Measurements from ENCODE around the gene PRPF6. TPM values are rescaled to one million over a fixed set of nuclear protein-coding genes. Genes with fewer than 3 reads are reported as not detected.

Gene PRPF6
- total RNA-seq, 4 donors from 2014 or later: 70.7 to 93.0 (median 83.9) TPM

DNA sequence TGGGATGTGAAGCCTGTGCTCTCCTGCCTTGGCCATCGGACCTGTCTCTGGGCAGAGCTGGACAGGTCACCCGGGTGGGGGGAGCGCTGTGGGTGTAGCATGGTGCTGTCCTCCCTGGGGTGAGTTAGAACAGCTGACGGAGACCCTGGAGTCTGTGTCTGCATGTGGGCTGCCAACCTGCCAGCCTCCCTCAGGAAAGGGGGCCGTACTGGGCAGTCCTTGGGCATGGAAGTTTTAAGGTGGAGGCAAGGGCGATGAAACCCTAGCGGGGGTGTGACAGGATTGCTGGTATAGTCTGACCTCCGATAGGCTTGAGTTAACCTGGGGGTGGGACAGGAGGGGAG lies 66.1 kb downstream of the PRPF6 start:
- no peaks in the 10 kb centered on the region for H3K9me3 ChIP-seq
- no peaks in the 10 kb centered on the region for H3K36me3 ChIP-seq
- H3K27me3 ChIP-seq: peaks cover 71% of the 10 kb centered on the region
- 79% methylated on average over 8 of the region's 8 CpGs for WGBS
- H3K4me1 ChIP-seq: peaks cover 38% of the 10 kb centered on the region
- no peak for DNase-seq (ENCODE audit: low spot score in 2 of 2)
- H3K4me3 ChIP-seq: peak overlapping the region; percentile 43
- no peak overlapping the region for H3K27ac ChIP-seq
- no peak for TF ChIP-seq POLR2A (IDR thresholded peaks at IDR 0.05)
- no peak for TF ChIP-seq EP300 (IDR thresholded peaks at IDR 0.05)
- TF ChIP-seq POLR2AphosphoS5 (IDR thresholded peaks at IDR 0.05): no peak
- TF ChIP-seq, protein P1, sequence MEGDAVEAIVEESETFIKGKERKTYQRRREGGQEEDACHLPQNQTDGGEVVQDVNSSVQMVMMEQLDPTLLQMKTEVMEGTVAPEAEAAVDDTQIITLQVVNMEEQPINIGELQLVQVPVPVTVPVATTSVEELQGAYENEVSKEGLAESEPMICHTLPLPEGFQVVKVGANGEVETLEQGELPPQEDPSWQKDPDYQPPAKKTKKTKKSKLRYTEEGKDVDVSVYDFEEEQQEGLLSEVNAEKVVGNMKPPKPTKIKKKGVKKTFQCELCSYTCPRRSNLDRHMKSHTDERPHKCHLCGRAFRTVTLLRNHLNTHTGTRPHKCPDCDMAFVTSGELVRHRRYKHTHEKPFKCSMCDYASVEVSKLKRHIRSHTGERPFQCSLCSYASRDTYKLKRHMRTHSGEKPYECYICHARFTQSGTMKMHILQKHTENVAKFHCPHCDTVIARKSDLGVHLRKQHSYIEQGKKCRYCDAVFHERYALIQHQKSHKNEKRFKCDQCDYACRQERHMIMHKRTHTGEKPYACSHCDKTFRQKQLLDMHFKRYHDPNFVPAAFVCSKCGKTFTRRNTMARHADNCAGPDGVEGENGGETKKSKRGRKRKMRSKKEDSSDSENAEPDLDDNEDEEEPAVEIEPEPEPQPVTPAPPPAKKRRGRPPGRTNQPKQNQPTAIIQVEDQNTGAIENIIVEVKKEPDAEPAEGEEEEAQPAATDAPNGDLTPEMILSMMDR (IDR thresholded peaks at IDR 0.05): no peak

GRCh38 chr20:64047968-64048401 lies 67.1 kb downstream of the PRPF6 start:
- no peak for TF ChIP-seq EP300 (IDR thresholded peaks at IDR 0.05)
- TF ChIP-seq POLR2AphosphoS5 (IDR thresholded peaks at IDR 0.05): no peak
- TF ChIP-seq, protein P1 (IDR thresholded peaks at IDR 0.05): no peak
- TF ChIP-seq POLR2A (IDR thresholded peaks at IDR 0.05): no peak
- Histone ChIP-seq H3K4me3 (peak overlapping the region; percentile 43), H3K36me3 (no peaks in the 10 kb centered on the region), H3K27me3 (peaks cover 71% of the 10 kb centered on the region), H3K9me3 (no peaks in the 10 kb centered on the region), H3K27ac (no peak overlapping the region), H3K4me1 (peaks cover 36% of the 10 kb centered on the region)
- no peak for DNase-seq (ENCODE audit: low spot score in 2 of 2)
- WGBS: 63% methylated on average over 2 of the region's 49 CpGs

- no CpG with 5 or more reads among the region's 101 CpGs for WGBS
- Histone ChIP-seq H3K4me3 (peak overlapping the region; percentile 43), H3K27ac (no peak overlapping the region), H3K9me3 (no peaks in the 10 kb centered on the region), H3K36me3 (no peaks in the 10 kb centered on the region), H3K4me1 (peaks cover 41% of the 10 kb centered on the region), H3K27me3 (peaks cover 71% of the 10 kb centered on the region)
- TF ChIP-seq POLR2A (IDR thresholded peaks at IDR 0.05) (no peak), POLR2AphosphoS5 (IDR thresholded peaks at IDR 0.05) (no peak), EP300 (IDR thresholded peaks at IDR 0.05) (no peak)
- TF ChIP-seq, protein P1 (IDR thresholded peaks at IDR 0.05): no peak
- DNase-seq (ENCODE audit: low spot score in 2 of 2): no peak
Observed at GRCh38 chr20:64048402-64049044, 67.6 kb downstream of the PRPF6 start.

- peak within 1 kb of the TSS; percentile 47 for H3K27ac ChIP-seq
- peak within 1 kb of the TSS; percentile 43 for H3K4me3 ChIP-seq
- no peaks in the 10 kb centered on the region for H3K36me3 ChIP-seq
- DNase-seq (ENCODE audit: low spot score in 2 of 2): no peak
- peaks cover 47% of the 10 kb centered on the region for H3K4me1 ChIP-seq
- peaks cover 71% of the 10 kb centered on the region for H3K27me3 ChIP-seq
- 0% methylated on average over 7 of the region's 111 CpGs for WGBS
- no peaks in the 10 kb centered on the region for H3K9me3 ChIP-seq
- TF ChIP-seq, protein P1 (IDR thresholded peaks at IDR 0.05): no peak
- TF ChIP-seq POLR2A (IDR thresholded peaks at IDR 0.05) (no peak), EP300 (IDR thresholded peaks at IDR 0.05) (no peak), POLR2AphosphoS5 (IDR thresholded peaks at IDR 0.05) (no peak)
Observed at GRCh38 chr20:64049060-64049877, 68.3 kb downstream of the PRPF6 start, which contains the start of gene SOX18. Gene SOX18 (minus strand): TSS chr20:64049639. CDS start chr20:64049516, 123 bp downstream.

GRCh38 chr20:64049878-64050260 lies 68.9 kb downstream of the PRPF6 start:
- Histone ChIP-seq H3K27me3 (peaks cover 71% of the 10 kb centered on the region), H3K4me1 (peaks cover 44% of the 10 kb centered on the region), H3K4me3 (peak overlapping the region; percentile 43), H3K27ac (peak overlapping the region; percentile 47), H3K9me3 (no peaks in the 10 kb centered on the region), H3K36me3 (no peaks in the 10 kb centered on the region)
- DNase-seq (ENCODE audit: low spot score in 2 of 2): no peak
- TF ChIP-seq EP300 (IDR thresholded peaks at IDR 0.05): no peak
- no peak for TF ChIP-seq POLR2AphosphoS5 (IDR thresholded peaks at IDR 0.05)
- TF ChIP-seq, protein P1 (IDR thresholded peaks at IDR 0.05): no peak
- TF ChIP-seq POLR2A (IDR thresholded peaks at IDR 0.05): no peak
- WGBS: 47% methylated on average over 3 of the region's 16 CpGs

All from suprapubic skin (tissue), 4 donors.